Lower leg skin (tissue), 3 donors: ENCODE measurements around the gene CPVL.

ENCODE experiments used
- POLR2A ChIP-seq, 2 donors: fragments of 450-650 bp; IDR thresholded peaks; one replicate each; pipeline ENCODE4 v1.6.1; 2016 to 2017; ENCODE audit warnings: antibody characterized with exemption in 2 of 2, mild to moderate bottlenecking in 1 of 2, moderate library complexity in 1 of 2
- TF ChIP-seq, protein P1 (sequence below), 3 donors: fragments of 450-650 bp; IDR thresholded peaks; one replicate each; pipeline ENCODE4 v1.5.1; 2016; ENCODE audit warnings: antibody characterized with exemption in 3 of 3, mild to moderate bottlenecking in 3 of 3, moderate library complexity in 2 of 3

DNA sequence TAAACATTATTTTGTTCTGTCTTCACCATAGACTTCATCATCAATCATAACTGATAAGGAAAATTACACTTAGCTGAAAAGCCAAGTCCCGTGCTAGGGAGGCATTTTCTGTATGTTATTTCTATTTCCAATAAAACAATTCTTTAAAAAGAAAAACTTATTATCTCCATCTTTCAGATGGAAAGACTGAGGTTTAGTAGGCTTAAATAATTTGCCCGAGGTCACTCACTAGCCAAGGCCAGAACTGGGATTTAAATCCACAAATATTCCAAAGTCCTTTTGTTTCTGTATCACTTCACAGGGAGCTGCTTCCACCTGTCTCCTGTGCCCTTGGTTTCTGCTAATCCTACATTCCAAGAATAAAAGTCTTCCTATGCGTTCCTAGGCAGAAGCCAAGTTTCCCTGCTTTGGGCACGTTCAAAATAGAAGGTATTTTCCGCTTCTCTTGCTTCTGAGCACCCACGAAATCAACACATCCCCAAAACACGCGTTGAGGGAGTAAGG, 732 bp downstream of the CPVL start:
- TF ChIP-seq, protein P1, sequence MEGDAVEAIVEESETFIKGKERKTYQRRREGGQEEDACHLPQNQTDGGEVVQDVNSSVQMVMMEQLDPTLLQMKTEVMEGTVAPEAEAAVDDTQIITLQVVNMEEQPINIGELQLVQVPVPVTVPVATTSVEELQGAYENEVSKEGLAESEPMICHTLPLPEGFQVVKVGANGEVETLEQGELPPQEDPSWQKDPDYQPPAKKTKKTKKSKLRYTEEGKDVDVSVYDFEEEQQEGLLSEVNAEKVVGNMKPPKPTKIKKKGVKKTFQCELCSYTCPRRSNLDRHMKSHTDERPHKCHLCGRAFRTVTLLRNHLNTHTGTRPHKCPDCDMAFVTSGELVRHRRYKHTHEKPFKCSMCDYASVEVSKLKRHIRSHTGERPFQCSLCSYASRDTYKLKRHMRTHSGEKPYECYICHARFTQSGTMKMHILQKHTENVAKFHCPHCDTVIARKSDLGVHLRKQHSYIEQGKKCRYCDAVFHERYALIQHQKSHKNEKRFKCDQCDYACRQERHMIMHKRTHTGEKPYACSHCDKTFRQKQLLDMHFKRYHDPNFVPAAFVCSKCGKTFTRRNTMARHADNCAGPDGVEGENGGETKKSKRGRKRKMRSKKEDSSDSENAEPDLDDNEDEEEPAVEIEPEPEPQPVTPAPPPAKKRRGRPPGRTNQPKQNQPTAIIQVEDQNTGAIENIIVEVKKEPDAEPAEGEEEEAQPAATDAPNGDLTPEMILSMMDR (IDR thresholded peaks at IDR 0.05): no peak
- no peak for TF ChIP-seq POLR2A (IDR thresholded peaks at IDR 0.05)
